Bronchial epithelial cell (primary cell): ENCODE measurements around the gene TSPEAR. TPM values are rescaled to one million over a fixed set of nuclear protein-coding genes. Genes with fewer than 3 reads are reported as not detected.
A peak's percentile ranks its signal among the peaks of the same experiment; 100 is the strongest.
"Not testable (repeated sequence)": the region's sequence is repeated elsewhere in the genome, so short reads cannot be mapped to it uniquely, and the experiment has no call there.

Experiments used
- DNase-seq: peaks from one replicate; pipeline ENCODE4 v3.0.0-alpha.2; 2010; ENCODE audit warnings: low read depth
- FAIRE-seq: peaks from 2 replicates; lab custom pipeline; 2011; peaks lifted over from hg19 to GRCh38; lab: Jason Lieb, UNC
- H3K27me3 ChIP-seq: 2 replicates; pipeline ENCODE4 v1.5.1; 2011; ENCODE audit warnings: low read length; ENCODE audit not compliant: control insufficient read depth, insufficient read depth
- H3K36me3 ChIP-seq: 2 replicates; pipeline ENCODE4 v1.5.1; 2011; ENCODE audit warnings: low read length; ENCODE audit not compliant: control insufficient read depth, insufficient read depth
- H3K4me3 ChIP-seq: 2 replicates; pipeline ENCODE4 v1.5.1; 2011; ENCODE audit warnings: mild to moderate bottlenecking, low read depth, low read length, control low read depth
- CTCF ChIP-seq: IDR thresholded peaks from 2 replicates; pipeline ENCODE4 v1.5.1; 2011; ENCODE audit warnings: mild to moderate bottlenecking, moderate library complexity, low read length, control low read depth, inconsistent platforms; ENCODE audit not compliant: insufficient read depth, severe bottlenecking
- total RNA-seq: library from RNA; depleted of rRNA; stranded (reverse); fragments of >200 nt; gene quantifications from 2 replicates; pipeline ENCODE4 v1.2.1, GENCODE V29; 2014

Gene TSPEAR
- total RNA-seq, 1 donor from 2014 or later = not detected

- TF ChIP-seq CTCF = no peak
- H3K36me3 ChIP-seq = no peaks in the 10 kb centered on the region
- H3K4me3 ChIP-seq = no peak overlapping the region
- DNase-seq (no peak), FAIRE-seq (no peak)
- no peaks in the 10 kb centered on the region for H3K27me3 ChIP-seq
These were observed 109.5 kb downstream of the TSPEAR start for GRCh38 chr21:44601596-44602462.

DNA sequence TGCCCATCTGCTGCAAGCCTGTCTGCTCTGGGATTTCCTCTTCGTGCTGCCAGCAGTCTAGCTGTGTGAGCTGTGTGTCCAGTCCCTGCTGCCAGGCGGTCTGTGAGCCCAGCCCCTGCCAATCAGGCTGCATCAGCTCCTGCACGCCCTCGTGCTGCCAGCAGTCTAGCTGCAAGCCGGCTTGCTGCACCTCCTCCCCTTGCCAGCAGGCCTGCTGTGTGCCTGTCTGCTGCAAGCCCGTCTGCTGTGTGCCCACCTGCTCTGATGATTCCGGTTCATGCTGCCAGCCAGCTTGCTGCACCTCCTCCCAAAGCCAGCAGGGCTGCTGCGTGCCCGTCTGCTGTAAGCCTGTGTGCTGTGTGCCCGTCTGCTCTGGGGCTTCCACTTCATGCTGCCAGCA lies 110.3 kb downstream of the TSPEAR start:
- not testable (repeated sequence) for FAIRE-seq, H3K4me3 ChIP-seq, H3K27me3 ChIP-seq, H3K36me3 ChIP-seq, DNase-seq

DNA sequence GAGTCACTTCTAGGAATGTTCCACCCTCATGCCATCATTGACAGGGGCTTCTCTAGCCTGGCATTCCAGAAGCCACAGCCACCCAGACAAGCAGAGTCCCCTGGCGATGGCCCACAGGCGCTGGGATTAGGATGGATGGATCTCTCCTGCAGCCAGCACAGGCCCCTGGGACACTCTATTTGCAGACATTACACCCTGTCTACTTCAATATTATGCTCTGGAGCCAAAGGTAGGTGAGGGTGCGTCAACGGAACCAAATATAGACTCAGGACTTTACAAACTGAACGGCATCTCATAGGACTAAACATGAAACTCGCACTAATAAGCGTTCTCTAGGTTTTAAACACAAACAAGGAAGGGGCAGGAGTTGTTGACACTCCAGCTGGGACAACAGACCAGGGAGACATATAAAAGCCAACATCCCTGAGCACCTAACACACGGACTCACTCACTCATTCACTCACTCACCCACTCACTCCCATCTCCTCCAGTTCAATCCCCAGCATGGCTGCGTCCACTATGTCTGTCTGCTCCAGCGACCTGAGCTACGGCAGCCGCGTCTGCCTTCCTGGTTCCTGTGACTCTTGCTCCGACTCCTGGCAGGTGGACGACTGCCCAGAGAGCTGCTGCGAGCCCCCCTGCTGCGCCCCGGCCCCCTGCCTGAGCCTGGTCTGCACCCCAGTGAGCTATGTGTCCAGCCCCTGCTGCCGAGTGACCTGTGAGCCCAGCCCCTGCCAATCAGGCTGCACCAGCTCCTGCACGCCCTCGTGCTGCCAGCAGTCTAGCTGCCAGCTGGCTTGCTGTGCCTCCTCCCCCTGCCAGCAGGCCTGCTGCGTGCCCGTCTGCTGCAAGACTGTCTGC lies 111.0 kb downstream of the TSPEAR start, which contains the start of gene KRTAP10-7:
Gene KRTAP10-7 (plus strand): TSS at position 480 of the 861 bp plus-strand sequence. CDS start 25 bp downstream, at position 505.
- H3K36me3 ChIP-seq, H3K27me3 ChIP-seq, H3K4me3 ChIP-seq, FAIRE-seq, DNase-seq: not testable (repeated sequence)

DNA sequence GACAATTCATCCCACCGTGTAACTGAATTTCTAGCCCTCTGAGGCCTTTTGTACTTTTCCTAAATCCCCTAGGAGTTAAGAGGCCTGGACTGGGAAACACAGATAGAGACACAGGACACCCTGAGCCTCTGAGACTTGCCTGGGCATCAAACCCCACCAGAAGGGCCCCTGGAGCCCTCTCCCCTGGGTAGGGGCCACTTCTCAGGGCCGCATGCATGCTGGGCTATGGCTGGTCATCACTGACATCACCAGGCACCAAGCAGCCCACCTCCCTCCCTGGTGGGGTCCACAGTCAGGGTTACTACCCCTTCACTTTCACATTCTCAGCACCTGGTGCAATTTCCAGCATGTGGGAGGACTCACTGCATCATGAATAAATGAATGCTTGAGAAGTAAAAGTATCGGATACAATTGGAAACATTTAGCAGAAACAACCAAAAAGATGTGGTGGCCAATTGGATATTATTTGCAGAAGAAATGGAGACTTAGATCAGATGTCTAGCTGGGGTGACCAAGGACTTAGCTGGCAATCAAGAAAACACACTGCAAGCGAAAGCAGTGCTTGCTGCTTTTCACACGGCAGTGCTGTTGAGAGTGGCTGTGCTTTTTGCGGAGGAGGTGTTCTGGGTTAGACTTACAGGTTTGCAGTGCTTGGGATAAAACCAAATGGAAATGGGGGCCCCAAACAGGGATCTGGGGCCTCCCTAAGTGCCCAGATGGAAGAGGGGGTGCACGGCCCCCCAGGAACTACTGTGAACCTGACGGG lies 111.9 kb downstream of the TSPEAR start:
- Histone ChIP-seq H3K4me3 (no peak overlapping the region), H3K27me3 (no peaks in the 10 kb centered on the region), H3K36me3 (no peaks in the 10 kb centered on the region)
- no peak for DNase-seq
- TF ChIP-seq CTCF = no peak
- FAIRE-seq = no peak

DNA sequence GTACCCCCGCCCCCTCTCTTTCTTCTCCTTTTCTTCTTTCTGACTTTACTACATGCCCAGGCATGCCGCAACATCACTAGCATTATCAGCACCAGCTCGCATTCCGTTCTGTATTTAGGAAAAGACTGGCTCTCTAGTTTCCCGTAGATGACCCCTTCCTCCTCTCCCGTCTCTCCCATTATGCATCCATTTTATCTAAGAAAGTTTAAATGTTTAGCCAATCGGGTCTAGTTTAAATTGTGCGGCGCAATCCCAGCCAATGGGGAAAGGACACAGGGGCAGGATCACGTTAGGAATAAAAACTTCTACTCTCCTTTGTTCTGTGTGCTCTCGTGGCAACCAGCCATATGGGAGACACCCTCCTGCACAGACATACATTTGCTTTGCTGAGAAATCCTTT lies 113.3 kb downstream of the TSPEAR start:
- no peaks in the 10 kb centered on the region for H3K27me3 ChIP-seq
- H3K4me3 ChIP-seq = no peak overlapping the region
- no peak for DNase-seq
- FAIRE-seq = no peak
- TF ChIP-seq CTCF = no peak
- no peaks in the 10 kb centered on the region for H3K36me3 ChIP-seq

GRCh38 chr21:44596068-44596725 lies 115.2 kb downstream of the TSPEAR start:
- DNase-seq = peak; percentile 25
- Histone ChIP-seq H3K36me3 (no peaks in the 10 kb centered on the region), H3K4me3 (no peak overlapping the region), H3K27me3 (no peaks in the 10 kb centered on the region)
- no peak for FAIRE-seq
- no peak for TF ChIP-seq CTCF
